DOHH2 (cell line): ENCODE measurements around the gene GLB1L.

ENCODE experiments used
- CTCF ChIP-seq: fragments of 200-600 bp; sonication (generic); IDR thresholded peaks from one replicate; pipeline ENCODE4 v1.5.1; 2014; ENCODE audit warnings: antibody characterized with exemption, mild to moderate bottlenecking, low read depth, low read length; ENCODE audit not compliant: poor library complexity, severe bottlenecking
- EZH2phosphoT487 ChIP-seq: fragments of 200-600 bp; sonication (generic); IDR thresholded peaks from 2 replicates; pipeline ENCODE4 v1.6.1; 2017; ENCODE audit warnings: borderline replicate concordance, mild to moderate bottlenecking, antibody characterized with exemption, low read length, moderate library complexity, mixed read lengths

DNA sequence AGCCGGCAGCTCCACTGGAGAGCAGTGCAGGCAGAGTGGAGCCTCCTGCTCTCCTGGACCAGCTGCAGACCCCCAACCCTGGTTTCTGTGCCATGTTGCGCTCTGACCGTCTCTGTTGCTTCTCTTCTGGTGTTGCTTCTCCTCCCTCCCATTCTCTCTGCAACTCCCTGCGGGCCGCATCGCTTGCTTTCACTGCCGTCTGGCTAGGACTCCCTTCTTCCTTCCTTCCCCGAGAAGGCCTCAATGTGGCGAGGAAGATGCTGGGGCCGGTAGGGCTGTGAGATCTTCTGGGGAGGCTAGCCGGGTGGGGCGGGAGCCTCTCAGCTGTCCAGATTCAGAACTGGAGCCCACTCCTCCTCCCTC is 40.1 kb upstream of the GLB1L start:
- TF ChIP-seq CTCF (no peak), EZH2phosphoT487 (no peak)
